HAP-1 (cell line): ENCODE measurements around the gene LAGE3.

Source experiments
- DNase-seq, 2 experiments: peaks; one replicate each; pipeline ENCODE4 v3.0.0-alpha.2; 2016 to 2020; ENCODE audit warnings: low spot score in 2 of 2
- H3K27me3 ChIP-seq: fragments of 250-450 bp; sonication (Bioruptor Pico); 2 replicates; pipeline ENCODE4 v1.5.1; 2020; ENCODE audit warnings: low read depth, mild to moderate bottlenecking, moderate library complexity
- H3K36me3 ChIP-seq: fragments of 250-450 bp; sonication (Bioruptor Pico); replicated peaks from 2 replicates; pipeline ENCODE4 v1.5.1; 2020; ENCODE audit warnings: mild to moderate bottlenecking
- H3K4me1 ChIP-seq: fragments of 250-450 bp; sonication (Bioruptor Pico); 2 replicates; pipeline ENCODE4 v1.5.1; 2020; ENCODE audit warnings: mild to moderate bottlenecking
- H3K4me3 ChIP-seq: fragments of 250-450 bp; sonication (Bioruptor Pico); 2 replicates; pipeline ENCODE4 v1.5.1; 2020; ENCODE audit warnings: mild to moderate bottlenecking, moderate library complexity
- H3K9me3 ChIP-seq: fragments of 250-450 bp; sonication (Bioruptor Pico); 2 replicates; pipeline ENCODE4 v1.5.1; 2020; ENCODE audit warnings: mild to moderate bottlenecking, moderate library complexity
- in situ Hi-C: fragments of 300-500 bp; cut with MboI; formaldehyde crosslinking; loops from 3 replicates; pipeline ENCODE4 v1.14.3; 2020; ENCODE audit warnings: low sequenced_read_pairs, inconsistent platforms, mixed read lengths

Gene LAGE3

DNA sequence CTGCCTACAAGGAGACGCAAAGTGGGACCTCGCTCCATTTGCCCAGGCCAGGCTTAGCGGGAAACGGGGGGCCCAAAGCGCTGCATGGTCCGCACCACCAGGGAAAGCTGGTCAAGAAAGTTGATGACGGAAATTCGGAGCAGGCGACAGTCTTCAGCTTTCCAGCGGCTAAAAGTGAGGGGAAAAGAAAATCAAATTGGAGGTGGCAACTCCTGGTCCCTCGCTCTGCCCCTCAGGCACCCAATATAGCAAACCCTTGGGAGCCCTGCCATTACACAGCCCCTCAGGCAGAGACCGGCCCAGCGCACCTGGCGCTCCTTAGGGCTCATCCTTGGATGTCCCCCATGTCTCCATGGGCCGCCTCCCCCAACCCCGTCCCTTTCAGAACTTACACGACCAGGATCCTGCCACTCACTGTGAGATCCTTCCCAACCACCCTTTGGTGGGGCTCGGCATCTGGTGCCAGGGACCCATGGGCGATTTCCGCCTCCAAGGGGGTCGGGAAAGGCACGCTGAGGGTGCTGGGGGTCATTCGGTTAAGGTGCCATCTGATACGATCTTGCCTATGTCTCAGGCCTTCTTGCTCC, 1.1 kb downstream of the LAGE3 start:
- in situ Hi-C loops = no loop called here
- DNase-seq = no peak
- Histone ChIP-seq H3K27me3 (no peaks in the 10 kb centered on the region), H3K4me1 (peaks cover 12% of the 10 kb centered on the region), H3K36me3 (peaks cover 4% of the 10 kb centered on the region), H3K9me3 (no peaks in the 10 kb centered on the region), H3K4me3 (peak overlapping the region; percentile 47)

DNA sequence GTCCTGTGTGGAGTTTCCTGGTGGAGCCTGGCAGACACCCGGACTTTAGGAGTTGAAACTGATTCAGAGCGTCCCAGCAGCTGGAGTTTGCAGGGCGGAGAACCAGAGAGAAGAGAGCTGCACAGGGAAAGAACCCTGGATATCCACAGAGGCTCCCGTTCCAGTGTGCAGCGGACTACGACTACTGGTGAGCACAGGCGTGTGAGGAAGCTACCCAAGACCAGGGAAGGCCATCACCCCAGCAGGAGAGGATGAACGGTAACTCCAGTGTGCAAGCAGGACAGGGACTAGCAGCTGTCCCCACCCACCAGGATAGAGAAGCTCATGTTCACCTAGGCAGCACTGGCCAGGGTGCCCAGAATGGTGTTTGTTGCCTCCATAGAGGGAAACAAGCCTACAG, 2.3 kb downstream of the LAGE3 start:
- no peaks in the 10 kb centered on the region for H3K27me3 ChIP-seq
- peaks cover 12% of the 10 kb centered on the region for H3K36me3 ChIP-seq
- H3K4me1 ChIP-seq = peaks cover 12% of the 10 kb centered on the region
- no peak for DNase-seq
- no peaks in the 10 kb centered on the region for H3K9me3 ChIP-seq
- in situ Hi-C loops = no loop called here
- H3K4me3 ChIP-seq = no peak overlapping the region

DNA sequence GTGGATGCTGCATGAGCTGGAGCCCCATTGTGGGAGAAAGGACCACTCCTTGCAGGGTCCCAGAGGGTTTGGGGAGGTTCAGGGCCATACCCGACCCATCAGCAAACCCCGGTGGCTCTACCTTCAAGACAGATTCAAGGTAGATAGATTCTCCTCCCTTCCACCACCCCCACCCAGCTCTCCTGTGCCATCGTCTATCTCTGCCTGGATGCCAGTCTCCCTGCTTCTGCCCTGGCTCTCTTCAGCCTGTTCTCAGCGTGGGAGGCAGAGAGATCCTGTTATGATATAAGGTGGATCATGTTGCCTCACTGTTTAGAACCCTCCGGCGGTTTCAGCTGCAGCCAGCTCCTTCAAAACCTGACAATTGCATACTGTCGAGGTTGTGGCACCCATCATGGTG, 5.4 kb downstream of the LAGE3 start:
- no peaks in the 10 kb centered on the region for H3K27me3 ChIP-seq
- in situ Hi-C loops = no loop called here
- H3K36me3 ChIP-seq = peaks cover 44% of the 10 kb centered on the region
- H3K9me3 ChIP-seq = no peaks in the 10 kb centered on the region
- H3K4me3 ChIP-seq = no peak overlapping the region
- peaks cover 3% of the 10 kb centered on the region for H3K4me1 ChIP-seq
- no peak for DNase-seq

DNA sequence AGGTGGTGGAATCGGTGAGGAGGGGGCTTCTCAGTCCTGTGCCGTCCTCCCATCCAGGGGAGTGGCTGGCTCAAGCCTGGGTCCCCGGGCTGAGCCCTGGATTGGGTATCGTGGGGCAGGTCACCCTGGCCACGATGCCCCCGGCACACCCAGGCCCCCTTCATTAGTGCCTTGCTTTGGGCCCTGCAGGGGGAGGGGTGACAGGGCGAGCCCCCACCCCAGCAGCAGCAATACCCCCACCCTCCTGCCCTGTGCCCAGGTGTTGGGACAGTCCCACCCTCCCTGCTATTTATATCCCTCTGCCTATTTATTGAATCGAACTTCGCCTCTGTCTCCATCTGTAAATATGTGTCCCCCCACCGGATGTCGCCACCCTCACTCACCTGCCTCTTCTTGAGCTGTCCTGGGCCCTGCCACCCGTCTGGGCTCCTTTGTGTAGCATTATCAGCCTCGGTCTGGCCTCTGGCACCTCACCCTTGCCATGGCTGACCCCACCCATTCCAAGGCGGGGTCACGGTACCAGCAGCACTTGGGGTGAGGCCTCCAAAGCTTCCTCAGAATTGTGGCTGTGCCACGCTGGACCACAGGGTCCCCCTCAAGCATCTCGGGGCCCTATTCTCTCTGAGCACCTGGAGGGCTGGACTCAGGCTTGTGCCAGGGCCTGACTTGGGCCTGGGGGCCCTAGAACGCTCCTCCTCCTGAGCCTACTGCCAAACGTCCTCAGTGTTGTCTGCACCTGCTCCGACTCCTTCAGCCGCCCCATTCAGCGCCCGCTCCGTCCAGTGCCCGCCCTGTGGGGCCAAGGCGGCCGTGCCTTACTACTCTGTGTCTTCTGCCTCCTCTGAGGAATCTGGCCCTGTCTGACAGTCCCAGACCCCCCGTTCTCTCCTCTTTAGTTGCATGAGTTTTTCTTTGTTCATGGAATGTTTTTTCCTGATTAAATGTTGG, 6.1 kb downstream of the LAGE3 start:
- peaks cover 51% of the 10 kb centered on the region for H3K36me3 ChIP-seq
- in situ Hi-C loops = no loop called here
- H3K9me3 ChIP-seq = no peaks in the 10 kb centered on the region
- H3K27me3 ChIP-seq = no peaks in the 10 kb centered on the region
- H3K4me1 ChIP-seq = no peaks in the 10 kb centered on the region
- H3K4me3 ChIP-seq = no peak overlapping the region
- DNase-seq = no peak

DNA sequence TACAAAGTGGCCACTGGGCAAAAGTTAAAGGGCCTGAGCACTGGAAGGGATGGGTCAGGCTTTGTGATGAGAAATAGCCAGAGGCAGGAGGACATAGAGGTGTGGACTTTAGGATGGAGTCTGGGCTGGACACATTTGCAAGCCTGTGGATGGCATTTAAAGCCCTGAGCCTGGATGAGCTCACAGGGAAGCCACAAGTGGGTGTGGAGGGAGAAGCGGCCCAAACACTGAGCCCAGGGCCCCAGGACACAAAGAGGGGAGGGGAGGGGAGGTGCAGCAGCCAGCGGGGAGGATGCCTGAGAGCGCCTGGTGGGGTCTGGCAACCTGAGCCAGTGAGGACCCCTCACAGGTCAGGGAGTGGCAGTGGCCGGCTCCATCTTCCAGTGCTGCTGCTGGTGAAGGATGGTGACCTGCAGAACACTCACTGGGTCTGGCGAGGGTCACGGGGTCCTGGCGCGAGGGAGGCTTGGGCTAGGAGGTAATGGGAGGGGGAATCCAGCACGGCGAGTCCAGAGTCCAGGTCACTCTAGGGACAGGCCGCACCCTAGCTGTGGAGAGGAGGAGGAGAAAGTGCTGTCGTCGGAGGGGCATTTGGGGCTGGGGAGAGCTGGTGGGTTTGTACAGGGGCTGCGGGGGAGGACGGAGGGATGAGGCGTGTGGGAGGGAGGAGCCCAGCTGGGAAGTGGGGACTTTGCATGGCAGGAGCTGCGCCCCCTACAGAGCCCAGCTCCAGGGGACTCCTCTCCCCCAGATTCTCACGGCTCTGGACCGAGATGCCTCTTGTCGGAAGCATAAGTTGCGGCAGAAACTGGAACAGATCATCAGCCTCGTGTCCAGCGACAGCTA, 7.0 kb downstream of the LAGE3 start:
- Histone ChIP-seq H3K4me3 (no peak overlapping the region), H3K9me3 (no peaks in the 10 kb centered on the region), H3K27me3 (no peaks in the 10 kb centered on the region), H3K4me1 (no peaks in the 10 kb centered on the region), H3K36me3 (peaks cover 57% of the 10 kb centered on the region)
- in situ Hi-C loops = no loop called here
- no peak for DNase-seq

DNA sequence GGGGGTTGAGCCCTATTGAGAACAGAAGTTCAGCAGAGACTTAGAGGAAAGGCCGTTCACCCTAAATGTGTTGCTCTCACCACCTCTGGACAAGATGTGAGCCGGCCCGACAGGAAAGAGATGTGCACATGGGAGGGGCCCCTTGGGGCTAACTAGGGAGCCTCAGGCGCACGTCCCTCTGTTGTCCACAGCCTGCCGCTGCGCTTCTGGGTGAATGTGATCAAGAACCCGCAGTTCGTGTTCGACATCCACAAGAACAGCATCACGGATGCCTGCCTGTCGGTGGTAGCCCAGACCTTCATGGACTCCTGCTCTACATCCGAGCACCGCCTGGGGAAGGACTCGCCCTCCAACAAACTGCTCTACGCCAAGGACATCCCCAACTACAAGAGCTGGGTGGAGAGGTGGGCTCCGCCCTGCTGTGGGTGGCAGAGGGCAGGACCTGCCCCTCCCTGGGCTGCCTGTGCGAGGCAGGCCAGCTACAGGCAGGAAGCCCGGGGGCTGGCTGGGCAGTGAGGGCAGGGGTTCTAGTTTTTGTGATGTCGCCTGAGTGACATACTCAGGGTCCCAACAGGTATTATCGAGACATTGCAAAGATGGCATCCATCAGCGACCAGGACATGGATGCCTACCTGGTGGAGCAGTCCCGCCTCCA, 8.0 kb downstream of the LAGE3 start:
- H3K9me3 ChIP-seq = no peaks in the 10 kb centered on the region
- in situ Hi-C loops = no loop called here

DNA sequence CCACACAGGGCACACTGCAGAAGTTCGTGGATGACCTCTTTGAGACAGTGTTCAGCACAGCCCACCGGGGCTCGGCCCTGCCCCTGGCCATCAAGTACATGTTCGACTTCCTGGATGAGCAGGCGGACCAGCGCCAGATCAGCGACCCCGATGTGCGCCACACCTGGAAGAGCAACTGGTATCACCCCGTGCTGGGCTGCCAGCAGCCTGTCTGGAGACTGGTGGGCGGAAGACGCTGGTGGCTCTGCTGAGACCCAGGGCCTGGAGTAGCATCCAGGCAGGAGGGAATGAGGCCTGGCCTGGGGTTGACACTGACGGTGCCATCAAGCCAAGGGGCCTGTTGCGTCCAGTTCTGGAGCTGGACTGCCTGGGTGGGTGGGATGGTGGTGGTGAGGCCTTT, 8.6 kb downstream of the LAGE3 start:
- Histone ChIP-seq H3K9me3 (no peaks in the 10 kb centered on the region), H3K4me3 (no peak overlapping the region), H3K27me3 (no peaks in the 10 kb centered on the region), H3K36me3 (peaks cover 71% of the 10 kb centered on the region), H3K4me1 (no peaks in the 10 kb centered on the region)
- DNase-seq = no peak
- in situ Hi-C loops = no loop called here

More for the DNA sequence above, 8.0 kb downstream of the LAGE3 start:
- H3K4me1 ChIP-seq = no peaks in the 10 kb centered on the region
- peaks cover 65% of the 10 kb centered on the region for H3K36me3 ChIP-seq
- no peaks in the 10 kb centered on the region for H3K27me3 ChIP-seq
- no peak for DNase-seq
- H3K4me3 ChIP-seq = no peak overlapping the region

DNA sequence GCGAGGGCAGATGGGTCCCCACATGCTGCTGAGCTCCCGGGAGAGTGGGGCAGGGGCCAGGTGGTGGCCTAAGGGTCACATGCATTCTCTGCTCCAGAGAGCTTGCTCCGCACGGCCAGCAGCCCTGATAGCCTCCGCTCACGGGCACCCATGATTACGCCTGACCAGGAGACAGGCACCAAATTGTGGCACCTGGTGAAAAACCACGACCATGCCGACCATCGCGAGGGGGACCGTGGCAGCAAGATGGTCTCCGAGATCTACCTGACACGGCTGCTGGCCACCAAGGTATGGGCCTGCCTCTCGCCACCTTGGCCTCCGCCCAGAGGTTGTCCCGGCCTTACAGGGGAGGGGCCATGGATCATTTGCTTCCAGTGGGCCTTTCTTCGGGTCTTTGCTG, 9.2 kb downstream of the LAGE3 start:
- Histone ChIP-seq H3K9me3 (no peaks in the 10 kb centered on the region), H3K27me3 (no peaks in the 10 kb centered on the region), H3K4me3 (no peak overlapping the region), H3K4me1 (no peaks in the 10 kb centered on the region), H3K36me3 (peaks cover 77% of the 10 kb centered on the region)
- DNase-seq = no peak
- in situ Hi-C loops = no loop called here

DNA sequence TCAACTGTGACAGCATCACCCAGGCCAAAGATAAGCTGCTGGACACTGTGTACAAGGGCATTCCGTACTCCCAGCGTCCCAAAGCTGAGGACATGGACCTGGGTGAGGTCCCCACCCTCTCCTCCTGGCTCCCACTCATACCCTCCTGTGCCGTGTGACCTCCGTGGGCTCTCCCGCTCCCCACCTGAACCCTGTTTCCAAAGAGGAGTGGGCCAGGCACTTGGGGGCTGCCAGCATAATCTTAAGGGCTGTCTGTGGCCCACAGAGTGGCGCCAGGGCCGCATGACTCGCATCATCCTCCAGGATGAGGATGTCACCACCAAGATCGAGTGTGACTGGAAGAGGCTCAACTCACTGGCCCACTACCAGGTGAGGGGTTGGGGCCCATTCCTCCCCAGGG, 10.0 kb downstream of the LAGE3 start:
- in situ Hi-C loops = no loop called here
- no peak overlapping the region for H3K4me3 ChIP-seq
- H3K27me3 ChIP-seq = no peaks in the 10 kb centered on the region
- H3K9me3 ChIP-seq = no peaks in the 10 kb centered on the region
- no peaks in the 10 kb centered on the region for H3K4me1 ChIP-seq
- DNase-seq = no peak
- peaks cover 84% of the 10 kb centered on the region for H3K36me3 ChIP-seq

DNA sequence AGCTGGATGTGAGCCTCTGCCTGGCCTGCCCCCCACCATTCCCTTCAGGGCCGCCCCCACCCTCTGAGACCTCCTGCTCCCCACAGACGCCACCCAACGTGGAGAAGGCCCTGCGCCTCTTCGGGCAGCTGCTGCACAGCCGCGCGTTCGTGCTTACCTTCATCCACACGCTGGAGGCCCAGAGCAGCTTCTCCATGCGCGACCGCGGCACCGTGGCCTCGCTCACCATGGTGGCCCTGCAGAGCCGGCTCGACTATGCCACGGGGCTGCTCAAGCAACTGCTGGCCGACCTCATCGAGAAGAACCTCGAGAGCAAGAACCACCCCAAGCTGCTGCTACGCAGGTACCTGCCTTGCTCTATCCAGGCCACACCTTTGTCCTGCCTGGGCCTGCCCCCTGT, 10.9 kb downstream of the LAGE3 start:
- Histone ChIP-seq H3K9me3 (no peaks in the 10 kb centered on the region), H3K36me3 (peaks cover 89% of the 10 kb centered on the region), H3K4me3 (no peak overlapping the region), H3K4me1 (no peaks in the 10 kb centered on the region), H3K27me3 (no peaks in the 10 kb centered on the region)
- in situ Hi-C loops = no loop called here
- no peak for DNase-seq

DNA sequence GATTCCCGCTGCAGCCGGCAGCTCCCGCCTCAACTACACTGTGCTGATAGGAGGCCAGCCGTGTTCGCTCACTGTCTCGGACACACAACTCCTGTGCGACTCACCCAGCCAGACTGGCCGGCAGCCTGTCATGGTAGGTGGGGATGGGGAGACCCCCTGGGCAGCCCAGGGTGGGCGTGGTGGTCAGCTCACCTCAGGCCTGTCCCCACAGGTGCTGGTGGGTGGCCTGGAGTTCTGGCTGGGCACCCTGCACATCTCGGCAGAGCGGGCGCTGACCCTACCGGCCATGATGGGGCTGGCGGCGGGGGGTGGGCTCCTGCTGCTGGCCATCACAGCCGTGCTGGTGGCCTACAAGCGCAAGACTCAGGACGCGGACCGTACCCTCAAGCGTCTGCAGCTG, 11.5 kb downstream of the LAGE3 start:
- no peak for DNase-seq
- in situ Hi-C loops = no loop called here
- no peaks in the 10 kb centered on the region for H3K4me1 ChIP-seq
- H3K36me3 ChIP-seq = peaks cover 90% of the 10 kb centered on the region
- H3K4me3 ChIP-seq = no peak overlapping the region
- H3K9me3 ChIP-seq = no peaks in the 10 kb centered on the region
- no peaks in the 10 kb centered on the region for H3K27me3 ChIP-seq

DNA sequence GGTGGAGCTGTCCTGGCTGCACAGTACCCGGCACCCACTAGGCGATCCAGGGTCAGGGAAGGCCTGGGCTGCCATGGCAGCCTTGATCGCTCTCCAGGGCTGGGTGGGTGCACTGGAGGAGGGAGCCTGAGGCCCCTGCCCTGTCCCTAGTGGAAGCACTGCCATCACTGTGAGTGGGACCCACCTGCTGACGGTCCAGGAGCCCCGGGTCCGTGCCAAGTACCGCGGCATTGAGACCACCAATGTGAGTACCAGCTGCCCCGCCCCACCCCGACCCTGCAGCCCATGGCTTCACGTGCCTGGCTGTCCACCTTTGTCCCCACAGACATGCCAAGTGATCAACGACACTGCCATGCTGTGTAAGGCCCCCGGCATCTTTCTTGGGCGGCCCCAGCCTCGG, 12.2 kb downstream of the LAGE3 start:
- Histone ChIP-seq H3K4me3 (no peak overlapping the region), H3K9me3 (no peaks in the 10 kb centered on the region), H3K36me3 (peaks cover 93% of the 10 kb centered on the region), H3K27me3 (no peaks in the 10 kb centered on the region), H3K4me1 (no peaks in the 10 kb centered on the region)
- in situ Hi-C loops = no loop called here
- DNase-seq = no peak

DNA sequence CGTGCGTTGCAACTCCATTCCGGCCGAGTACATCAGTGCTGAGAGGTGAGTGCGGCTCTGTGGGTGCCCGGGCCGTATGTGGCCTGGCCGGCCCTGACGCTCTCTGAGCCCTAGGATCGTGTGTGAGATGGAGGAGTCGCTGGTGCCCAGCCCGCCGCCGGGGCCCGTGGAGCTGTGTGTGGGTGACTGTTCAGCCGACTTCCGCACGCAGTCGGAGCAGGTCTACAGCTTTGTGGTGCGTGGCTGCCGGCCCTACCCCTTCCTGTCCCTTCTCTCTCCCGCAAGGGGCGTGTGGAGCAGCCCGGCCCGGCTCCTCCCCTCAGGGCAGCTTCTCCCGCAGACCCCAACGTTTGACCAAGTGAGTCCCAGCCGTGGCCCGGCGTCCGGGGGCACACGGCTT, 13.0 kb downstream of the LAGE3 start:
- Histone ChIP-seq H3K27me3 (no peaks in the 10 kb centered on the region), H3K9me3 (no peaks in the 10 kb centered on the region), H3K36me3 (peaks cover 93% of the 10 kb centered on the region), H3K4me1 (no peaks in the 10 kb centered on the region), H3K4me3 (no peak overlapping the region)
- no peak for DNase-seq
- in situ Hi-C loops = no loop called here
